Suprapubic skin (tissue), 4 donors: Measurements from ENCODE around the gene ACBD6.

ENCODE experiments used
- CTCF ChIP-seq, 2 donors: fragments of 200-600 bp in 1 of 2; fragments of 450-650 bp in 1 of 2; sonication (generic) in 1 of 2; IDR thresholded peaks; one replicate each; pipeline ENCODE4 v1.5.1; 2016 to 2019; ENCODE audit warnings: antibody characterized with exemption in 2 of 2, mild to moderate bottlenecking in 1 of 2, moderate library complexity in 1 of 2
- EP300 ChIP-seq: sonication (generic); formaldehyde crosslinking; IDR thresholded peaks from one replicate; pipeline ENCODE4 v1.6.1; 2017; ENCODE audit warnings: antibody characterized with exemption
- POLR2A ChIP-seq, 2 donors: fragments of 450-650 bp; IDR thresholded peaks; one replicate each; pipeline ENCODE4 v1.6.1; 2017; ENCODE audit warnings: antibody characterized with exemption in 2 of 2, mild to moderate bottlenecking in 2 of 2, moderate library complexity in 2 of 2
- POLR2AphosphoS5 ChIP-seq, 3 donors: sonication (generic); formaldehyde crosslinking; IDR thresholded peaks; one replicate each; pipeline ENCODE4 v1.6.1; 2017; ENCODE audit warnings: antibody characterized with exemption in 3 of 3

DNA sequence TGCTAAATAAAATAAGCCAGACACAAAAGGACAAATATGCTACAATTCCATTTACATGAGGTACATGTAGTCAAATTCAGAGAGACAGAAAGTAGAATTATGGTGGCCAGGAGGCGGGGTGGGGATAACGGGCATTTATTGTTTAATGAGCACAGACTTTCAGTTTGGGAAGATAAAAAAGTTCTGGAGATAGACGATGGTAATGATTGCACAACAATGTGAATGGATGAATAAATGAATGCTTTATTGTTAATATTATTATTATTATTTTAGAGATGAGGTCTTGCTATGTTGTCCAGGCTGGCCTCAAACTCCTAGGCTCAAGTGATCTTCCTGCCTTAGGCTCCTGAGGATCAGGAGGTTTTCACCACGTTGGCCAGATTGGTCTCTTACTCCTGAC lies 150.4 kb downstream of the ACBD6 start:
- no peak for TF ChIP-seq CTCF (IDR thresholded peaks at IDR 0.05)
- no peak for TF ChIP-seq POLR2A (IDR thresholded peaks at IDR 0.05)
- no peak for TF ChIP-seq POLR2AphosphoS5 (IDR thresholded peaks at IDR 0.05)
- no peak for TF ChIP-seq EP300
